K562 (cell line): ENCODE measurements around the gene UTP4. TPM values are rescaled to one million over a fixed set of nuclear protein-coding genes. Genes with fewer than 3 reads are reported as not detected.
A peak's percentile ranks its signal among the peaks of the same experiment; 100 is the strongest.

ENCODE experiments used
- BRCA1 ChIP-seq, 2 experiments: fragments of 450-650 bp in 1 of 2; sonication (generic) in 1 of 2; formaldehyde crosslinking in 1 of 2; IDR thresholded peaks; 2 replicates each; pipeline versions ENCODE4 v1.5.0 to v1.6.1; 2017 to 2020; ENCODE audit warnings: mild to moderate bottlenecking in 1 of 2, missing genetic modification reagents in 1 of 2
- CBX5 ChIP-seq: IDR thresholded peaks from 2 replicates; pipeline ENCODE4 v1.6.1; 2014; ENCODE audit warnings: low read depth, borderline replicate concordance
- DPF2 ChIP-seq: fragments of 450-650 bp; IDR thresholded peaks from 2 replicates; pipeline ENCODE4 v1.6.1; 2016
- FOXJ2 ChIP-seq: fragments of 200-800 bp; sonication (Bioruptor generic); IDR thresholded peaks from 2 replicates; pipeline ENCODE4 v1.6.1; 2016; ENCODE audit warnings: missing genetic modification characterization, missing compliant biosample characterization
- FUS ChIP-seq: fragments of 200-400 bp; formaldehyde crosslinking; optimal IDR thresholded peaks from 2 replicates; pipeline ENCODE3; 2017; ENCODE audit warnings: low read depth, low read length
- GABPB1 ChIP-seq: sonication (generic); formaldehyde crosslinking; IDR thresholded peaks from 2 replicates; pipeline ENCODE4 v1.8.0; 2022; ENCODE audit warnings: mild to moderate bottlenecking, missing genetic modification reagents
- HMGN3 ChIP-seq: IDR thresholded peaks from 2 replicates; pipeline ENCODE4 v1.6.1; 2011; ENCODE audit warnings: borderline replicate concordance, low read depth, mild to moderate bottlenecking, mixed read lengths, low read length; ENCODE audit not compliant: insufficient read length; ENCODE audit errors: extremely low read depth
- JUND ChIP-seq, 2 experiments: IDR thresholded peaks; 2 replicates in 1 of 2; 3 replicates in 1 of 2; pipeline ENCODE4 v1.6.1; 2011; ENCODE audit warnings: borderline replicate concordance in 2 of 2, low read depth in 2 of 2, low read length in 2 of 2, improper control_type of control experiment in 1 of 2, missing biosample characterization in 1 of 2, missing genetic modification characterization in 1 of 2, missing genetic modification reagents in 1 of 2
- LEF1 ChIP-seq: fragments of 450-650 bp; IDR thresholded peaks from 2 replicates; pipeline ENCODE4 v1.6.1; 2016; ENCODE audit warnings: mild to moderate bottlenecking
- MED1 ChIP-seq: sonication (generic); formaldehyde crosslinking; IDR thresholded peaks from 2 replicates; pipeline ENCODE4 v1.8.1; 2023; ENCODE audit warnings: missing genetic modification reagents, borderline replicate concordance
- MTA2 ChIP-seq: fragments of 450-650 bp; IDR thresholded peaks from 2 replicates; pipeline ENCODE4 v1.6.1; 2016; ENCODE audit warnings: low read depth
- NONO ChIP-seq, 2 experiments: fragments of 200-400 bp in 1 of 2; fragments of 450-650 bp in 1 of 2; formaldehyde crosslinking in 1 of 2; IDR thresholded peaks; 2 replicates each; pipeline ENCODE4 v1.6.1; 2017; ENCODE audit warnings: low read depth in 2 of 2, mild to moderate bottlenecking in 2 of 2, moderate library complexity in 2 of 2, low read length in 1 of 2
- PHF21A ChIP-seq: fragments of 450-650 bp; IDR thresholded peaks from 2 replicates; pipeline ENCODE4 v1.6.1; 2017; ENCODE audit warnings: low read depth, borderline replicate concordance
- POLR3A ChIP-seq: IDR thresholded peaks from 2 replicates; pipeline ENCODE4 v1.6.1; 2011; ENCODE audit warnings: borderline replicate concordance, mild to moderate bottlenecking, moderate library complexity; ENCODE audit not compliant: insufficient read length, insufficient read depth; ENCODE audit errors: extremely low read depth
- SIRT6 ChIP-seq: IDR thresholded peaks from one replicate; pipeline ENCODE4 v1.6.1; 2012; ENCODE audit warnings: low read depth, mild to moderate bottlenecking, control low read depth, inconsistent platforms, low read length, moderate library complexity
- SMARCA4 ChIP-seq: fragments of 450-650 bp; IDR thresholded peaks from 2 replicates; pipeline ENCODE4 v1.6.1; 2016
- TAL1 ChIP-seq: fragments of 450-650 bp; IDR thresholded peaks from 2 replicates; pipeline ENCODE4 v1.6.1; 2016; ENCODE audit warnings: mild to moderate bottlenecking
- YBX1 ChIP-seq: fragments of 450-650 bp; IDR thresholded peaks from 2 replicates; pipeline ENCODE4 v1.7.1; 2016; ENCODE audit warnings: mild to moderate bottlenecking
- ZNF133 ChIP-seq: fragments of 250-450 bp; sonication (Bioruptor Pico); IDR thresholded peaks from 2 replicates; pipeline ENCODE4 v1.4.0; 2020; ENCODE audit warnings: mild to moderate bottlenecking
- ZNF316 ChIP-seq: fragments of 450-650 bp; IDR thresholded peaks from 2 replicates; pipeline ENCODE4 v1.6.1; 2016
- ZNF354B ChIP-seq: fragments of 250-450 bp; sonication (Bioruptor Pico); IDR thresholded peaks from 2 replicates; pipeline ENCODE4 v1.4.0; 2020
- ZNF583 ChIP-seq: fragments of 250-450 bp; sonication (Bioruptor Pico); IDR thresholded peaks from 2 replicates; pipeline ENCODE4 v1.4.0; 2020
- polyA plus RNA-seq, 8 experiments: library from polyadenylated mRNA; depleted of rRNA in 4 of 8; stranded (reverse) in 5 of 8; unstranded in 3 of 8; fragments of >200 nt; fragmentation: Nextera tagmentation in 2 of 8; fragmentation: Illumina TruSeq in 1 of 8; extraction: Ambion mirVana in 2 of 8; extraction: Trizol in 1 of 8; gene quantifications; 2 replicates each; pipeline versions ENCODE4 v1.2.1 to v1.2.3, GENCODE V29; 2011 to 2014; ENCODE audit warnings: inconsistent platforms in 1 of 8, missing spikeins in 1 of 8
- total RNA-seq, 7 experiments: library from RNA; depleted of rRNA in 6 of 7; stranded (reverse); fragments of >200 nt in 6 of 7; fragmentation: Illumina TruSeq in 2 of 7; extraction: Trizol in 2 of 7; gene quantifications; 2 replicates each; pipeline versions ENCODE4 v1.2.1 to v1.2.3, GENCODE V29; 2011 to 2021; ENCODE audit warnings: low replicate concordance in 1 of 7
- TF ChIP-seq, protein P1 (sequence below): sonication (generic); formaldehyde crosslinking; IDR thresholded peaks from 2 replicates; pipeline ENCODE4 v1.8.0; 2022; ENCODE audit warnings: mild to moderate bottlenecking, missing genetic modification reagents
- TF ChIP-seq, protein P2 (sequence below): sonication (generic); formaldehyde crosslinking; IDR thresholded peaks from 2 replicates; pipeline ENCODE4 v1.9.0; 2022; ENCODE audit warnings: mild to moderate bottlenecking, missing genetic modification reagents
- TF ChIP-seq, protein P3 (sequence below): fragments of 250-450 bp; sonication (Bioruptor Pico); IDR thresholded peaks from 2 replicates; pipeline ENCODE4 v1.5.0; 2021
- TF ChIP-seq, protein P4 (sequence below): fragments of 150-350 bp; conservative IDR thresholded peaks from 2 replicates; pipeline ENCODE4 v1.6.1; 2014; ENCODE audit warnings: low read length

Gene UTP4
- total and polyA plus RNA-seq, 9 of the 15 experiments (the other 6 are each of a cell fraction or from before 2014, with no cell fraction given), result 46.1 to 203 (median 145) TPM

DNA sequence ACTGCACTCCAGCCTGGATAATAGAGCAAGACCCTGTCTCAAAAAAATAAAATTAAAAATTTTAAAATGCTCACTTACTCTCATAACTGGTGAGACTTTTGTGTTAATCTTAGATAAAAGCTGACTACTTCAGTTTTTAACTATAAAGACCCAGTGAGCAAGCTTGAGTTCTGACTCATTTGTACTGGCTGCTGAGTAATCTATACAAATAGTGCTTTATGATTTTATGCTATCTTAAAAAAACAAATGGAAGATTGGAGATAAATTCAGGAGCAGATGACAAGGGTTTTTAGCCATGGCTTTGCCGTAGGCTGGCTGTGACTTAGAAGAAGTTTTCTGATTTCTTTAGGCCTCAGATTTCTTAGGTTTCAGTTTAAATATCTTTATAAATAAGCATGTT, 85.0 kb downstream of the UTP4 start (continued):
- TF ChIP-seq LEF1 (no peak), ZNF354B (no peak), YBX1 (no peak), MTA2 (0 out of 2 replicates have a peak, but pooled peaks have one; percentile 4), TAL1 (peak; percentile 61), ZNF133 (CRISPR knock-in tag) (no peak), HMGN3 (no peak), FUS (no peak), BRCA1 (IDR thresholded peaks at IDR 0.05) (no peak), BRCA1 (CRISPR knock-in tag; IDR thresholded peaks at IDR 0.05) (no peak), MED1 (CRISPR knock-in tag) (no peak), ZNF316 (peak; percentile 82), GABPB1 (CRISPR knock-in tag) (no peak), DPF2 (peak; percentile 81), CBX5 (no peak), PHF21A (no peak), NONO (IDR thresholded peaks at IDR 0.05; ENCODE audit: low read depth in 2 of 2, low read length in 1 of 2) (no peak), FOXJ2 (tag) (no peak), ZNF583 (CRISPR knock-in tag) (no peak), JUND (IDR thresholded peaks at IDR 0.05; ENCODE audit: borderline replicate concordance, low read depth, low read length) (peak; percentile 79), JUND (tag; IDR thresholded peaks at IDR 0.05; ENCODE audit: borderline replicate concordance, low read depth, low read length) (peak; percentile 72; the same call in 1 of the 3 replicates), SIRT6 (no peak), SMARCA4 (peak; percentile 86), POLR3A (no peak)
- TF ChIP-seq, protein P1, sequence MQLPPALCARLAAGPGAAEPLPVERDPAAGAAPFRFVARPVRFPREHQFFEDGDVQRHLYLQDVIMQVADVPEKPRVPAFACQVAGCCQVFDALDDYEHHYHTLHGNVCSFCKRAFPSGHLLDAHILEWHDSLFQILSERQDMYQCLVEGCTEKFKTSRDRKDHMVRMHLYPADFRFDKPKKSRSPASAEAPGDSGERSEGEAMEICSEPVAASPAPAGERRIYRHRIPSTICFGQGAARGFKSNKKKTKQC (CRISPR knock-in tag), result no peak
- TF ChIP-seq, protein P2, sequence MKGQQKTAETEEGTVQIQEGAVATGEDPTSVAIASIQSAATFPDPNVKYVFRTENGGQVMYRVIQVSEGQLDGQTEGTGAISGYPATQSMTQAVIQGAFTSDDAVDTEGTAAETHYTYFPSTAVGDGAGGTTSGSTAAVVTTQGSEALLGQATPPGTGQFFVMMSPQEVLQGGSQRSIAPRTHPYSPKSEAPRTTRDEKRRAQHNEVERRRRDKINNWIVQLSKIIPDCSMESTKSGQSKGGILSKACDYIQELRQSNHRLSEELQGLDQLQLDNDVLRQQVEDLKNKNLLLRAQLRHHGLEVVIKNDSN (CRISPR knock-in tag), result no peak
- TF ChIP-seq, protein P3, sequence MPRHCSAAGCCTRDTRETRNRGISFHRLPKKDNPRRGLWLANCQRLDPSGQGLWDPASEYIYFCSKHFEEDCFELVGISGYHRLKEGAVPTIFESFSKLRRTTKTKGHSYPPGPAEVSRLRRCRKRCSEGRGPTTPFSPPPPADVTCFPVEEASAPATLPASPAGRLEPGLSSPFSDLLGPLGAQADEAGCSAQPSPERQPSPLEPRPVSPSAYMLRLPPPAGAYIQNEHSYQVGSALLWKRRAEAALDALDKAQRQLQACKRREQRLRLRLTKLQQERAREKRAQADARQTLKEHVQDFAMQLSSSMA (CRISPR knock-in tag), result no peak
- TF ChIP-seq, protein P4, sequence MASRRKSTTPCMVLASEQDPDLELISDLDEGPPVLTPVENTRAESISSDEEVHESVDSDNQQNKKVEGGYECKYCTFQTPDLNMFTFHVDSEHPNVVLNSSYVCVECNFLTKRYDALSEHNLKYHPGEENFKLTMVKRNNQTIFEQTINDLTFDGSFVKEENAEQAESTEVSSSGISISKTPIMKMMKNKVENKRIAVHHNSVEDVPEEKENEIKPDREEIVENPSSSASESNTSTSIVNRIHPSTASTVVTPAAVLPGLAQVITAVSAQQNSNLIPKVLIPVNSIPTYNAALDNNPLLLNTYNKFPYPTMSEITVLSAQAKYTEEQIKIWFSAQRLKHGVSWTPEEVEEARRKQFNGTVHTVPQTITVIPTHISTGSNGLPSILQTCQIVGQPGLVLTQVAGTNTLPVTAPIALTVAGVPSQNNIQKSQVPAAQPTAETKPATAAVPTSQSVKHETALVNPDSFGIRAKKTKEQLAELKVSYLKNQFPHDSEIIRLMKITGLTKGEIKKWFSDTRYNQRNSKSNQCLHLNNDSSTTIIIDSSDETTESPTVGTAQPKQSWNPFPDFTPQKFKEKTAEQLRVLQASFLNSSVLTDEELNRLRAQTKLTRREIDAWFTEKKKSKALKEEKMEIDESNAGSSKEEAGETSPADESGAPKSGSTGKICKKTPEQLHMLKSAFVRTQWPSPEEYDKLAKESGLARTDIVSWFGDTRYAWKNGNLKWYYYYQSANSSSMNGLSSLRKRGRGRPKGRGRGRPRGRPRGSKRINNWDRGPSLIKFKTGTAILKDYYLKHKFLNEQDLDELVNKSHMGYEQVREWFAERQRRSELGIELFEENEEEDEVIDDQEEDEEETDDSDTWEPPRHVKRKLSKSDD, result no peak
